K562 (cell line): ENCODE data around the gene RPAP2. TPM values are rescaled to one million over a fixed set of nuclear protein-coding genes. Genes with fewer than 3 reads are reported as not detected.

Experiments used
- ASH1L ChIP-seq: fragments of 450-650 bp; IDR thresholded peaks from 2 replicates; pipeline ENCODE4 v1.6.1; 2018; ENCODE audit warnings: borderline replicate concordance, mild to moderate bottlenecking, low read depth; ENCODE audit not compliant: partially characterized antibody
- FOXA3 ChIP-seq, 2 experiments: fragments of 450-650 bp in 1 of 2; sonication (generic) in 1 of 2; formaldehyde crosslinking; IDR thresholded peaks in 1 of 2; conservative IDR thresholded peaks in 1 of 2; 2 replicates each; pipeline versions ENCODE4 v1.4.0 to v1.8.0; 2020 to 2022; ENCODE audit warnings: mild to moderate bottlenecking in 2 of 2, missing genetic modification reagents in 1 of 2
- FOXP1 ChIP-seq: sonication (generic); formaldehyde crosslinking; IDR thresholded peaks from 2 replicates; pipeline ENCODE4 v1.8.0; 2022; ENCODE audit warnings: mild to moderate bottlenecking, missing genetic modification reagents
- KLF10 ChIP-seq: fragments of 250-450 bp; sonication (Bioruptor Pico); IDR thresholded peaks from 2 replicates; pipeline ENCODE4 v1.6.1; 2021; ENCODE audit warnings: matching md5 sums
- NFYB ChIP-seq: IDR thresholded peaks from 2 replicates; pipeline ENCODE4 v1.6.1; 2011; ENCODE audit warnings: mild to moderate bottlenecking, moderate library complexity; ENCODE audit not compliant: insufficient read length; ENCODE audit errors: extremely low read depth
- POLR2H ChIP-seq: IDR thresholded peaks from 2 replicates; pipeline ENCODE4 v1.6.1; 2016; ENCODE audit warnings: missing genetic modification characterization, low read depth, mild to moderate bottlenecking, control low read depth, missing compliant biosample characterization, moderate library complexity
- RBM22 ChIP-seq: fragments of 200-400 bp; formaldehyde crosslinking; IDR thresholded peaks from 2 replicates; pipeline ENCODE4 v1.6.1; 2018; ENCODE audit warnings: low read length, low read depth; ENCODE audit not compliant: poor library complexity, severe bottlenecking
- SIRT6 ChIP-seq: IDR thresholded peaks from one replicate; pipeline ENCODE4 v1.6.1; 2012; ENCODE audit warnings: low read depth, mild to moderate bottlenecking, control low read depth, inconsistent platforms, low read length, moderate library complexity
- ZBTB17 ChIP-seq: fragments of 450-650 bp; formaldehyde crosslinking; IDR thresholded peaks from 2 replicates; pipeline ENCODE4 v1.4.0; 2020; ENCODE audit warnings: mild to moderate bottlenecking
- ZKSCAN1 ChIP-seq: fragments of 150-350 bp; IDR thresholded peaks from 2 replicates; pipeline ENCODE4 v1.6.1; 2016; ENCODE audit warnings: low read depth, low read length
- ZNF41 ChIP-seq: fragments of 250-450 bp; sonication (Bioruptor Pico); conservative IDR thresholded peaks from 2 replicates; pipeline ENCODE4 v1.4.0; 2020; ENCODE audit warnings: mild to moderate bottlenecking
- polyA plus RNA-seq, 8 experiments: library from polyadenylated mRNA; depleted of rRNA in 4 of 8; stranded (reverse) in 5 of 8; unstranded in 3 of 8; fragments of >200 nt; fragmentation: Nextera tagmentation in 2 of 8; fragmentation: Illumina TruSeq in 1 of 8; extraction: Ambion mirVana in 2 of 8; extraction: Trizol in 1 of 8; gene quantifications; 2 replicates each; pipeline versions ENCODE4 v1.2.1 to v1.2.3, GENCODE V29; 2011 to 2014; ENCODE audit warnings: inconsistent platforms in 1 of 8, missing spikeins in 1 of 8
- total RNA-seq, 7 experiments: library from RNA; depleted of rRNA in 6 of 7; stranded (reverse); fragments of >200 nt in 6 of 7; fragmentation: Illumina TruSeq in 2 of 7; extraction: Trizol in 2 of 7; gene quantifications; 2 replicates each; pipeline versions ENCODE4 v1.2.1 to v1.2.3, GENCODE V29; 2011 to 2021; ENCODE audit warnings: low replicate concordance in 1 of 7
- TF ChIP-seq, protein P1 (sequence below), 2 experiments: fragments of 450-650 bp; formaldehyde crosslinking in 1 of 2; IDR thresholded peaks; 2 replicates each; pipeline versions ENCODE4 v1.4.0 to v1.6.1; 2014 to 2020; ENCODE audit warnings: mild to moderate bottlenecking in 2 of 2, borderline replicate concordance in 1 of 2, low read depth in 1 of 2
- TF ChIP-seq, protein P2 (sequence below): fragments of 250-450 bp; sonication (Bioruptor Pico); IDR thresholded peaks from 2 replicates; pipeline ENCODE4 v1.5.0; 2021
- TF ChIP-seq, protein P3 (sequence below): fragments of 450-650 bp; formaldehyde crosslinking; IDR thresholded peaks from 2 replicates; pipeline ENCODE4 v1.4.0; 2020; ENCODE audit warnings: mild to moderate bottlenecking, moderate library complexity
- TF ChIP-seq, protein P4 (sequence below): fragments of 450-650 bp; IDR thresholded peaks from 2 replicates; pipeline ENCODE4 v1.6.1; 2016

The RPAP2 gene
- total and polyA plus RNA-seq, 9 of the 15 experiments (the other 6 are each of a cell fraction or from before 2014, with no cell fraction given): 6.2 to 41.7 (median 28.7) TPM

DNA sequence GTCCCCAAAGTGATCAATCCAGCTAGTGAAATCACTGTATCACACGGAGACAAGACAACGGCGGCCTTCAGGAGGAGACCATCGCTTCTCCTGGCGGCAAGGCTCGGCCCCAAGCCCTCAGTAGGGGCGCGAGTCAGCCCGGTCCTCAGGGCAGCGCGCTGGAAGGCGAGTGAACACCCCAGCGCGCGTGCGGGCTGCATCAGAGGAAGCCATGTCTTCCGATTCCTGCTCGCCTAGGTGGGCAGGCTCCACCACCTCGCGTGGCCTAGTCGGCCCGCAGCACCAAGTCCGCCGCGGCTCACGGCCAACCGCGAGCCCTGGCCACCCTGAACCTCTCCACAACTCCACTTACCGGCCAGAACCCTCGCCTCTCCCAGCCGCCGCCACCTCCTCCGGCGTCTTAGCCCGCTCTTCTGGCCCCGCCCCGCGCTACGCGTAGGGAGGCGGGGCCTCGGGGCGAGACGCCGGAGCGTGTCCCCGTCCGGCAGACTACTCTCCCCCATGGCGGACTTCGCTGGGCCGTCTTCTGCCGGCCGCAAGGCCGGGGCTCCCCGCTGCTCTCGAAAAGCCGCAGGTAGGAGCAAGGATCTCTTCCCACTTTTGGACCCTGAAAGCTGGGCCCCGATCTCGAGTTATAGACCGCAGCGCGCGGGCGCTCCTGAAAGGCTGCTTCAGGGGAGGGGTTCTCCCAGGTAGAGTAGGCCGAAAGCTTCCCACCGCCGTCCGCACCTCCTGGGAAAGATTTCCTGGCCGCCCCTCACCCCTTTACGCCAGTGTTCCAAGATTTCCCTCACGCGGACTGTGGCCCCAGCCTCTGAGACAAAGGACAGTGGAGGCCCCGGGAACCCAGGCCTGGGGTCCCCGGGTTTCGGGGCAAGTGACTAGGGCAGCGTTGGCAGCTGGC lies at the start of gene RPAP2, which contains the start of gene GLMN (continued):
- TF ChIP-seq POLR2H (peak; percentile 57), ZKSCAN1 (peak; percentile 17; the same call in 1 of the 2 replicates), SIRT6 (no peak), FOXA3 (CRISPR knock-in tag; conservative IDR thresholded peaks at IDR 0.05 in 1 of 2, IDR thresholded peaks at IDR 0.05 in 1 of 2) (no peak), KLF10 (CRISPR knock-in tag) (no peak), RBM22 (no peak), ZBTB17 (peak; percentile 53; the same call in 1 of the 2 replicates), ZNF41 (CRISPR knock-in tag) (no peak), FOXP1 (CRISPR knock-in tag) (0 out of 2 replicates have a peak, but pooled peaks have one; percentile 57), ASH1L (no peak), NFYB (no peak)
- TF ChIP-seq, protein P1, sequence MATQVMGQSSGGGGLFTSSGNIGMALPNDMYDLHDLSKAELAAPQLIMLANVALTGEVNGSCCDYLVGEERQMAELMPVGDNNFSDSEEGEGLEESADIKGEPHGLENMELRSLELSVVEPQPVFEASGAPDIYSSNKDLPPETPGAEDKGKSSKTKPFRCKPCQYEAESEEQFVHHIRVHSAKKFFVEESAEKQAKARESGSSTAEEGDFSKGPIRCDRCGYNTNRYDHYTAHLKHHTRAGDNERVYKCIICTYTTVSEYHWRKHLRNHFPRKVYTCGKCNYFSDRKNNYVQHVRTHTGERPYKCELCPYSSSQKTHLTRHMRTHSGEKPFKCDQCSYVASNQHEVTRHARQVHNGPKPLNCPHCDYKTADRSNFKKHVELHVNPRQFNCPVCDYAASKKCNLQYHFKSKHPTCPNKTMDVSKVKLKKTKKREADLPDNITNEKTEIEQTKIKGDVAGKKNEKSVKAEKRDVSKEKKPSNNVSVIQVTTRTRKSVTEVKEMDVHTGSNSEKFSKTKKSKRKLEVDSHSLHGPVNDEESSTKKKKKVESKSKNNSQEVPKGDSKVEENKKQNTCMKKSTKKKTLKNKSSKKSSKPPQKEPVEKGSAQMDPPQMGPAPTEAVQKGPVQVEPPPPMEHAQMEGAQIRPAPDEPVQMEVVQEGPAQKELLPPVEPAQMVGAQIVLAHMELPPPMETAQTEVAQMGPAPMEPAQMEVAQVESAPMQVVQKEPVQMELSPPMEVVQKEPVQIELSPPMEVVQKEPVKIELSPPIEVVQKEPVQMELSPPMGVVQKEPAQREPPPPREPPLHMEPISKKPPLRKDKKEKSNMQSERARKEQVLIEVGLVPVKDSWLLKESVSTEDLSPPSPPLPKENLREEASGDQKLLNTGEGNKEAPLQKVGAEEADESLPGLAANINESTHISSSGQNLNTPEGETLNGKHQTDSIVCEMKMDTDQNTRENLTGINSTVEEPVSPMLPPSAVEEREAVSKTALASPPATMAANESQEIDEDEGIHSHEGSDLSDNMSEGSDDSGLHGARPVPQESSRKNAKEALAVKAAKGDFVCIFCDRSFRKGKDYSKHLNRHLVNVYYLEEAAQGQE (IDR thresholded peaks at IDR 0.05; ENCODE audit: borderline replicate concordance): no peak
- TF ChIP-seq, protein P1 (CRISPR knock-in tag; IDR thresholded peaks at IDR 0.05; ENCODE audit: low read depth): no peak
- TF ChIP-seq, protein P2, sequence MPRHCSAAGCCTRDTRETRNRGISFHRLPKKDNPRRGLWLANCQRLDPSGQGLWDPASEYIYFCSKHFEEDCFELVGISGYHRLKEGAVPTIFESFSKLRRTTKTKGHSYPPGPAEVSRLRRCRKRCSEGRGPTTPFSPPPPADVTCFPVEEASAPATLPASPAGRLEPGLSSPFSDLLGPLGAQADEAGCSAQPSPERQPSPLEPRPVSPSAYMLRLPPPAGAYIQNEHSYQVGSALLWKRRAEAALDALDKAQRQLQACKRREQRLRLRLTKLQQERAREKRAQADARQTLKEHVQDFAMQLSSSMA (CRISPR knock-in tag): no peak
- TF ChIP-seq, protein P3, sequence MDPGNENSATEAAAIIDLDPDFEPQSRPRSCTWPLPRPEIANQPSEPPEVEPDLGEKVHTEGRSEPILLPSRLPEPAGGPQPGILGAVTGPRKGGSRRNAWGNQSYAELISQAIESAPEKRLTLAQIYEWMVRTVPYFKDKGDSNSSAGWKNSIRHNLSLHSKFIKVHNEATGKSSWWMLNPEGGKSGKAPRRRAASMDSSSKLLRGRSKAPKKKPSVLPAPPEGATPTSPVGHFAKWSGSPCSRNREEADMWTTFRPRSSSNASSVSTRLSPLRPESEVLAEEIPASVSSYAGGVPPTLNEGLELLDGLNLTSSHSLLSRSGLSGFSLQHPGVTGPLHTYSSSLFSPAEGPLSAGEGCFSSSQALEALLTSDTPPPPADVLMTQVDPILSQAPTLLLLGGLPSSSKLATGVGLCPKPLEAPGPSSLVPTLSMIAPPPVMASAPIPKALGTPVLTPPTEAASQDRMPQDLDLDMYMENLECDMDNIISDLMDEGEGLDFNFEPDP (CRISPR knock-in tag): no peak
- TF ChIP-seq, protein P4, sequence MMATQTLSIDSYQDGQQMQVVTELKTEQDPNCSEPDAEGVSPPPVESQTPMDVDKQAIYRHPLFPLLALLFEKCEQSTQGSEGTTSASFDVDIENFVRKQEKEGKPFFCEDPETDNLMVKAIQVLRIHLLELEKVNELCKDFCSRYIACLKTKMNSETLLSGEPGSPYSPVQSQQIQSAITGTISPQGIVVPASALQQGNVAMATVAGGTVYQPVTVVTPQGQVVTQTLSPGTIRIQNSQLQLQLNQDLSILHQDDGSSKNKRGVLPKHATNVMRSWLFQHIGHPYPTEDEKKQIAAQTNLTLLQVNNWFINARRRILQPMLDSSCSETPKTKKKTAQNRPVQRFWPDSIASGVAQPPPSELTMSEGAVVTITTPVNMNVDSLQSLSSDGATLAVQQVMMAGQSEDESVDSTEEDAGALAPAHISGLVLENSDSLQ: no peak
